Nephron (organoid): ENCODE data around the gene IFIT5.

ENCODE experiments used
- H3K27ac Mint-ChIP-seq, 3 experiments: 2 replicates each; pipeline ENCODE4 v1.8.0; 2020; ENCODE audit warnings: mixed read lengths in 3 of 3, mild to moderate bottlenecking in 2 of 3, moderate library complexity in 1 of 3
- H3K27me3 Mint-ChIP-seq: 2 replicates; pipeline ENCODE4 v1.8.0; 2021; ENCODE audit warnings: low read depth, mild to moderate bottlenecking, moderate library complexity, mixed read lengths
- H3K36me3 Mint-ChIP-seq: 2 replicates; pipeline ENCODE4 v1.8.0; 2020; ENCODE audit warnings: low read depth, mixed read lengths
- H3K4me1 Mint-ChIP-seq: 2 replicates; pipeline ENCODE4 v1.8.0; 2020; ENCODE audit warnings: mixed read lengths
- H3K4me3 Mint-ChIP-seq, 3 experiments: 2 replicates each; pipeline ENCODE4 v1.8.0; 2020; ENCODE audit warnings: mild to moderate bottlenecking in 3 of 3, mixed read lengths in 3 of 3, moderate library complexity in 2 of 3
- H3K9me3 Mint-ChIP-seq: 2 replicates; pipeline ENCODE4 v1.8.0; 2020; ENCODE audit warnings: mixed read lengths
- CTCF ChIP-seq, 3 experiments: fragments of 200-600 bp; sonication (generic); IDR thresholded peaks; one replicate each; pipeline ENCODE4 v1.5.0; 2021; ENCODE audit warnings: antibody characterized with exemption in 3 of 3; ENCODE audit not compliant: unreplicated experiment in 3 of 3

IFIT5 gene

GRCh38 chr10:89413398-89413912, 913 bp upstream of the IFIT5 start:
- no peaks in the 10 kb centered on the region for H3K9me3 Mint-ChIP-seq
- H3K27ac Mint-ChIP-seq, result peak overlapping the region; percentile 99 to 100 (median 99)
- peak overlapping the region; percentile 96 to 100 (median 98) for H3K4me3 Mint-ChIP-seq
- TF ChIP-seq CTCF (IDR thresholded peaks at IDR 0.05; ENCODE audit: unreplicated experiment in 3 of 3), result no peak
- peaks cover 18% of the 10 kb centered on the region for H3K36me3 Mint-ChIP-seq
- H3K4me1 Mint-ChIP-seq, result peaks cover 20% of the 10 kb centered on the region
- H3K27me3 Mint-ChIP-seq, result peaks cover 3% of the 10 kb centered on the region

DNA sequence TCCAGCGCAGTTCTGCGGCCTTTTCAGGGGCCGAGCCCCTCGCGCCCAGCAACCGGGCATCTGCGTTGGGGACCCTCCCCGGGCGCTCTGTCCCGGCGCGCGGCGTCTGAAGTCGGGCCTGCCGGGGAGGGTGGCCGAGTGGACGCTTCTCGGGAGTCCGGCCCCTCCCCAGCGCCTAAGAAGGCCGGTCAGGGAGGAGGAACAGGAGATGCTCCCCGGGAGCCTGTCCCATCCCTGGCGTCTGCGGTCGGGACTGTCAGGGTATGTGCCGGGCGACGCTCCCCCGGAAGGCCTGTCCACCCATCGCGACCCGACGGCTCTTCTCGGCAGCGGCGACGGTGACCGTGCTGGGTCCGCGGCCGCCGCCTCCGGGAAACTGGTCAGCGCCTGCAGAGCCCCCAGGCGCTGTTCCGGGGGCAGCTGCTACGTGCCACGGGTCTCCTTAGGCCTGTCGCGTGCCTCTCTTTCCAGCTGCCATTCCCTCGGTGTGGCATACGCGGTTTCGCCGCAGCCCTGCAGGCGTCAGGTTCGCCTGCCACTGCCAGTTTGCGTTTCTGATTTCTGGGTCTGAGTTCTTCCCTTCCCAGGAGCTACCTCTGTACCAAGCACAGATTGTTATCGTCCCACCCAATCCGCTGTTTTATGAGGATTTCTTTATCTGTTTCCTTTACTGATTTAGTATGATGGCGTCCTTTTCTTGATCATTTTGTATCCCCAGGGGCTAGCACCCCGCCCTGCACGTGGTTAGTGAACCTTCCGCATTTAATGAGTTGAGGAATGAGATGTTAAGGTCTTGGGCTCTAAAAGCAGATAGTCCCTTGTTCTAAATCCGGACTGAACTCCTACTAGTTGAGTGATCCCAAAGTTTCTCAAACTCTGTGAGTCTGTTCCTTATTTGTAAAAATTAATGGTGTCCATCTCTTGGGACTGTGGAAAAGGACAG, 782 bp downstream of the IFIT5 start:
- Mint-ChIP-seq H3K27me3 (peaks cover 3% of the 10 kb centered on the region), H3K9me3 (no peaks in the 10 kb centered on the region), H3K4me1 (peaks cover 20% of the 10 kb centered on the region), H3K36me3 (peaks cover 15% of the 10 kb centered on the region), H3K4me3 (peak overlapping the region; percentile 96 to 100 (median 98)), H3K27ac (peak overlapping the region; percentile 98 to 99 (median 99))
- TF ChIP-seq CTCF (IDR thresholded peaks at IDR 0.05; ENCODE audit: unreplicated experiment in 3 of 3), result peak in 1 of 3 experiments; percentile 13

- H3K27ac Mint-ChIP-seq, result peak overlapping the region; percentile 35 to 58 (median 52)
- H3K4me1 Mint-ChIP-seq, result peaks cover 16% of the 10 kb centered on the region
- TF ChIP-seq CTCF (IDR thresholded peaks at IDR 0.05; ENCODE audit: unreplicated experiment in 3 of 3), result no peak
- peaks cover 3% of the 10 kb centered on the region for H3K27me3 Mint-ChIP-seq
- peaks cover 12% of the 10 kb centered on the region for H3K36me3 Mint-ChIP-seq
- H3K9me3 Mint-ChIP-seq, result no peaks in the 10 kb centered on the region
- peak overlapping the region; percentile 96 to 99 (median 98) for H3K4me3 Mint-ChIP-seq
Measured at GRCh38 chr10:89416465-89416864, 2.1 kb downstream of the IFIT5 start.

GRCh38 chr10:89419548-89419947, 5.2 kb downstream of the IFIT5 start:
- Mint-ChIP-seq H3K27me3 (peaks cover 3% of the 10 kb centered on the region), H3K36me3 (peaks cover 7% of the 10 kb centered on the region), H3K27ac (no peak overlapping the region), H3K4me3 (no peak overlapping the region), H3K9me3 (no peaks in the 10 kb centered on the region), H3K4me1 (peaks cover 11% of the 10 kb centered on the region)
- TF ChIP-seq CTCF (IDR thresholded peaks at IDR 0.05; ENCODE audit: unreplicated experiment in 3 of 3), result peak in 2 of 3 experiments; percentile 23 to 34

GRCh38 chr10:89421018-89421476, 6.7 kb downstream of the IFIT5 start:
- H3K36me3 Mint-ChIP-seq, result peaks cover 7% of the 10 kb centered on the region
- H3K4me3 Mint-ChIP-seq, result no peak overlapping the region
- peaks cover 8% of the 10 kb centered on the region for H3K4me1 Mint-ChIP-seq

More at GRCh38 chr10:89421018-89421476, 6.7 kb downstream of the IFIT5 start:
- H3K27me3 Mint-ChIP-seq, result peaks cover under 1% of the 10 kb centered on the region
- no peaks in the 10 kb centered on the region for H3K9me3 Mint-ChIP-seq
- H3K27ac Mint-ChIP-seq, result no peak overlapping the region
- no peak for TF ChIP-seq CTCF (IDR thresholded peaks at IDR 0.05; ENCODE audit: unreplicated experiment in 3 of 3)
